ENCODE measurements around the gene RPL21.
"Not testable (repeated sequence)": the region's sequence is repeated elsewhere in the genome, so short reads cannot be mapped to it uniquely, and the experiment has no call there.

Gene RPL21

DNA sequence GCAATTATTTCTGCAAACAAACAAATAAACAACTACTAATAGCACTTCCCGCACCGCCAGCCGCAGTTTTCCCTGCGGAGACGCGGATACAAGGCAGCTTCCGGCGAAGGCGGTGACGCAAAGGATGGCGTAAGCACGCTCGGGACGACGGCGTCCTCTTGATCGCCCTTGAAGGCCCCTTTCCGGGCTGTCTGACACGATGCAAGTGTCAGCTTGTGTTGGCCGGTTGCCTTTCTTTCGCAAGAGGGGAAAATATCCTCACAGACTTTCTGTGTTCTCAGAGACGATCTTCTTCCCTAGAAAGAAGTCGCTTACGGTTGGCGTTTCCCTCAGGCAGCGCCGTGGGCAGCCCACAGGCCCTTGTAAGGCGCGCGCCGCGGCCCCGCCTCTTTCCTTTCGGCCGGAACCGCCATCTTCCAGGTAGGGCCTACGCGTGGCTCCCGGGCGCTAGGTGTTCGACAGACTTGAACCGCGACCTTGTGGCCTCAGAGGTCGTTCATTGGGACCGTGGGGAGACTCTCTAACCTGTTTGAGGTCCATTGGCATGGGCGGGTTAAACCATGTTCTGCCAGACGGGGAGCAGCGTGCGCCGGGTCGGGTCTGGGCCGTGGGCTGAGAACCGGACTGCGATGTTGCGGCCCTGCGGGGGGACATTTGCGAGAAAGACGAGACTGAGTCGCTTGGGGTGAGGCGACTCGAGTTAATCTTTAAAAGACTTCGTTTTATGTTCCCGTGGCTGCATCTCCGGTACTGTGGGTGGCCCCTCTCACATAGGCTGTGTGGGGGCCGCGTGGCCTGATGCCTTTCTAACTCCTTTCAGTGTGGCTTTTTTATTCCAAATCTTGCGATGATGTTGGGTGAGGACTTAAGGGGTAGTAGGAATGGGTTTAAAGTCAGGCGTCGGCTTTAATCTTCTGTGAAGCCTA lies at the start of gene RPL21:
Gene RPL21, plus strand, starts transcription at position 393 of the 926 bp plus-strand sequence. CDS start 2,219 bp downstream, outside the sequence.
- DNase-seq, result peak; percentile 96

DNA sequence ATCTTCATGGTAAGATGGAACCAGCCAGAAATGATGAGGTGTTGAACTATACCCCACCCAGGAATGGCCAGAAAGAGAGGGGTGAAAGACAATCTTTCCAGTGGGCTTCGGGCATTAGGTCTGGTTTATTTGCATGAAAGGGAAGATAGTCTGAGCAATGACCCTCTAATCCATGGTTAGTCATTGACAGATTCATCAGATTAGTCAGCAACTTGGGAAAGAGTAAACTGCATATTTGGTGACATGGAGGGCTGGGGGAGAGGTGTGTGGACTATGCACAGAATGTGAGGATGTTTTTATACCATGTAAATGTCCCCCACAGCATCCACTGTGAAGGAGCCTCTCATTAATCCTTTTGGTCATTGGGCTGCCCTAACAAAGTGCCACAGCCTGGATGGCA lies 49.7 kb upstream of the RPL21 start:
- DNase-seq, result no peak

DNA sequence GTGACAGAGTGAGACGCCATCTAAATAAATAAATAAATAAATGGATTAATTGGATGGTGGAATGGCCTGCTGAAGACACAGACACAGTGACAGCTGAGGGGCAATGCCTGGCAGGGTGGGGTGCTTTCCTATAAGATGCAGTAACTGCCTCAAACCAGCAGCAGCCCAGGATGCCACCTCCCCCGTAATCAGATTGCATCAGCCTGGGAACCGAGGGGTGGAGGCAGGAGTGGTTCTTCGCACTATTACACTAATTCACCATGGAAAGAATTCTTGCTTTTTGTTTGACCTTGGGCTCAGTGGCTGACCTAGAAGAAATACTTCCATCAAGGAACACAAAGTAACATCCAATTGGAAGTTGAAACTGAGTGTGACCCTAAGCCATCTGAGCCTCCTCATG lies 48.2 kb upstream of the RPL21 start:
- no peak for DNase-seq

DNA sequence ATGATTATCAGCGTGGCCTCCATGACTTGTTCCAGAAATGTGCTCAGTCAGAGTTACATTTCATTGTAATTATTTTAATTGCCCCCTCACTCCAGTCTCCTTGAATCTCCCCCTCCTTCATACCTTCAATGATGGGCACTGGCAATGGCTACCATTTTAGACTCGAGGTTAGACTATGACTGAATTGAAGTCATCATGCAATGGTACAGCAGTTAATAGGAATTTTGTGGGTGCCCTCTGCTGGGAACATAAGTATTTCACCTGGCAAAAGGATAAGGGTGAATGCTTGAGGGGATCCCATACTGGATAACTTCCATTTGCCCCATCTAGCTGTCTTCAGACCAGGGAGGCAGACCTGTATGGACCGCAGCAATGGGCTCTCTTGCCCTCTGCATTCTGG lies 47.5 kb upstream of the RPL21 start:
- DNase-seq, result no peak

DNA sequence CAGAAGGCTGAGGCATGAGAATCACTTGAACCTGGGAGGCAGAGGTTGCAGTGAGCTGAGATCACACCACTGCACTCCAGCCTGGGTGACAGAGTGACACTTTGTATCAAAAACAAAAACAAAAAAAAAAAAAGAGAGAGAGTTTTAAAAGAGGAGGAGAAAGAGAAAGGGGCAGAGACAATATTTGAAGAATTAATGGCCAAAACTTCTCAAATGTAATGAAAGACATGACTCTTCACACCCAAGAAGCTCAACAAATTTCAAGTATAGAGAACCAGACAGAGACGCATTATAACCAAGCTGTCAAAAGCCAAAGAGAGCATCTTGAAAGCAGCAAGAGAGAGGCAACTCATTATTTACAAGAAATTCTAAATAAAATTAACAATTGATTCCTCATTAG lies 42.8 kb upstream of the RPL21 start:
- DNase-seq, result no peak

DNA sequence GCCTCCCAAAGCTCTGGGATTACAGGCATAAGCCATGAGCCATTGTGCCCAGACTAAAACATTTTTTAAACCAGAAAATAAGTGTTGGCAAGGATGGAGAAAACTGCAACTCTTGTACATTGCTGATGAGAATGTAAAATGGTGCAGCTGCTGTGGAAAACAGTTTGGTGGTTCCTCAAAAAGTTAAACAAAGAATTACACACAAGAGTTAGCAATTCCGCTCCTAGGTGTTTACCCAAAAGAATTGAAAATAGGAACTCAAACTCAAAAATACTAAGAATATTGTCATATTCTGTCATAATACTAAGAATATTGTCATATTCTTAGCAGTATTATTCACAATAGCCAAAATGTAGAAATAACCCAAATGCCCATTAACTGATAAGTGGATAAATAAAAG lies 40.1 kb upstream of the RPL21 start:
- DNase-seq, result no peak

DNA sequence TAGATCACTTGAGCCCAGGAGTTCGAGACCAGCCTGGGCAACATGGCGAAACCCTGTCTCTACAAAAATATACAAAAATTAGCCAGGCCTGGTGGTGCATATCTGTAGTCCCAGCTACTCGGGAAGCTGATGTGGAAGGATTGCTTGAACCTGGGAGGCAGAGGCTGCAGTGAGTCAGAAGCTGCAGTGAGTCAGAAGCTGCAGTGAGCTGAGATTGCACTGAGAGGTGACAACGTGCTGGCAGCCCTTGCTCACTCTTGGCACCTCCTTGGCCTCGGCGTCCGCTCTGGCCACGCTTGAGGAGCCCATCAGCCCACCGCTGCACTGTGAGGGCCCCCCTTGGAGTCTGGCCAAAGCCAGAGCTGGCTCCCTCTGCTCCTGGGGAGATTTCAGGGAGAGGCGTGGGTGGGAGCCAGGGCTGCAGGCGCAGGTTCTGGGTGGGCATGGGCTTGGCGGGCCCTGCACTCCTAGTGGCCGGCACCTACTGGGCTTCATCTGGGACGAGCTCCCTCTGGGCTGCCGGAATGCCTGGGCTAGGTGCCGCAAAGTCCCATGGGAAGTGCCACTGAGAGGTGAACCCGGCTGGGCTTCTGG lies 39.5 kb upstream of the RPL21 start:
- no peak for DNase-seq

DNA sequence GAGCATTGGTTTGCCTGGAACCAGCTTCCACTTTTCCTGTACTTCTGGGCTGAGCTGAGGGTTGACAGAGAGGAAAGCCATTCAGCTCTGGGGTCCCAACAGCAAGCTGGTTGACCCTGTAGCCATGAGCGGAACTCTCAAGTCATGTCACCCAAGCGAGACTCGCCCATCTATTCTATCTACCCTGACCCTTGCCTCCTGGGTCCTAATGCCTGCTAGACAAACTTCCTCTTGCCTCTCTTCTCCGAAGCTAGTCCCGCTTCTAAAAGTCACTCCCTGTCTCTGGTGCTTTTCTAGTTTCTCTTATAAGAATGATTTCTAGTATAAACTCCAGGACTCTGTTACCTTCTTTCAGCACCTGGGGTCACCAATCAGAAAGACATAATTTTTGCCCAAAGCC lies 38.0 kb upstream of the RPL21 start:
- not testable (repeated sequence) for DNase-seq

DNA sequence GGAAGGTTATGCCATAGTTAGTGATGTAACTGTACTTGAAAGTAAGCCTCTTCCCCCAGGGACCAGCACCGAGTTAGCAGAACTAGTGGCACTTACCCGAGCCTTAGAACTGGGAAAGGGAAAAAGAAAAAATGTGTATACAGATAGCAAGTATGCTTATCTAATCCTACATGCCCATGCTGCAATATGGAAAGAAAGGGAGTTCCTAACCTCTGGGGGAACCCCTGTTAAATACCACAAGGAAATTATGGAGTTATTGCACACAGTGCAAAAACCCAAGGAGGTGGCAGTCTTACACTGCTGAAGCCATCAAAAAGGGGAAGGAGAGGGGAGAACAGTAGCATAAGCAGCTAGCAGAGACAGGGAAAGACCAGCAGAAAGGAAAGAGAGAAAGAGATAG lies 33.6 kb upstream of the RPL21 start:
- not testable (repeated sequence) for DNase-seq

DNA sequence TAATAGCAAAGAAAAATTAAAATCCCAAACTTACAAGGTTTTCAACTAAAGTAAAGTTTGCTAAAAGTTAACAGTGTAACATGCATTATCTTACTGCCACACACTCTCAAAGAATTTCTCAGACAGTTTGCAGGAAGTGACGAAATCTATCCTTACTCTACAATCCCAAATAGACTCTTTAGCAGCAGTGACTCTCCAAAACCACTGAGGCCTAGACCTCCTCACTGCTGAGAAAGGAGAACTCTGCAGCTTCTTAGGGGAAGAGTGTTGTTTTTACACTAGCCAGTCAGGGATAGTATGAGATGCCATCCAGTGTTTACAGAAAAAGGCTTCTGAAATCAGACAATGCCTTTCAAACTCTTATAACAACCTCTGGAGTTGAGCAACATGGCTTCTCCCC lies 32.5 kb upstream of the RPL21 start:
- DNase-seq, result not testable (repeated sequence)

DNA sequence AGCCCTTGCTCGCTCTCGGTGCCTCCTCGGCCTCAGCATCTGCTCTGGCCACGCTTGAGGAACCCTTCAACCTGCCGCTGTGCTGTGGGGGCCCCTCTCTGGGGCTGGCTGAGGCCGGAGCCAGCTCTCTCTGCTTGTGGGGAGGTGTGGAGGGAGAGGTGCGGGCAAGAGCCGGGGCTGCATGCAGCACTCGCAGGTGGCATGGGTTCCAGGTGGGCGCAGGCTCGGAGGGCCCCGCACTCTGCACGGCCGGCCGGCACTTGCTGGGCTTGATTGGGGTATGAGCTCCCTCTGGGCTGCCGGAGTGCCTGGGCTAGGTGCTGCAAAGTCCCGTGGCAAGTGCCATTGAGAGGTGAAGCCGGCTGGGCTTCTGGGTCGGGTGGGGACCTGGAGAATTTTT lies 31.7 kb upstream of the RPL21 start:
- DNase-seq, result no peak

DNA sequence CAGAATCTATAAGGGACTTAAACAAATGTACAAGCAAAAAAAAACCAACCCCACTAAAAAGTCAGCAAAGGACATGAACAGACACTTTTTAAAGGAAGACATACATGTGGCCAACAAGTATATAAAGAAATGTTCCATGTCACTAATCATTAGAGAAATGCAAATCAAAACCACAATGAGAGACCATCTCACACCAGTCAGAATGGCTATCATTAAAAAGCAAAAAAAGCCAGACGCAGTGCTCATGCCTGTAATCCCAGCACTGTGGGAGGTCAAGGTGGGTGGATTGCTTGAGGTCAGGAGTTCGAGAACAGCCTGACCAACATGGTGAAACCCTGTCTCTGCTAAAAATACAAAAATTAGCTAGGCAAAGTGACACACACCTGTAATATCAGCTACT lies 29.3 kb upstream of the RPL21 start:
- DNase-seq, result not testable (repeated sequence)

DNA sequence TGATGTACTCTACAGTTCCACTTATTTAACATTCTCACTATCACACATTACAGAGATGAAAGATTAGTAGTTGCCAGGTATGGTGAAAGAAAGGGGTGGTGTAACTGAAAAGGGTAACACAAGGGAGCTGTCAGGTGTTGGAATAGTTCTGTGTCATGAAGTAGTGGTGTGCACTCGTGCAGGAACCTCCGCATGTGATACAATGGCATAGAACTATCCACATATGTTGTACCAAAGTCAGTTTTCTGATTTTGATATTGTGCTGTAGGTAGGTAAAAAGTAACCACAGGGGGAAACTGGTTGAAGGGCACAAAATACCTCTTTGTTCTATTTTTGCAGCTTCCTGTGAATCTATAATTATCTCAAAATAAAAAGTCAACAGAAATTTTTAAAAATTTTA lies 24.4 kb upstream of the RPL21 start:
- no peak for DNase-seq

DNA sequence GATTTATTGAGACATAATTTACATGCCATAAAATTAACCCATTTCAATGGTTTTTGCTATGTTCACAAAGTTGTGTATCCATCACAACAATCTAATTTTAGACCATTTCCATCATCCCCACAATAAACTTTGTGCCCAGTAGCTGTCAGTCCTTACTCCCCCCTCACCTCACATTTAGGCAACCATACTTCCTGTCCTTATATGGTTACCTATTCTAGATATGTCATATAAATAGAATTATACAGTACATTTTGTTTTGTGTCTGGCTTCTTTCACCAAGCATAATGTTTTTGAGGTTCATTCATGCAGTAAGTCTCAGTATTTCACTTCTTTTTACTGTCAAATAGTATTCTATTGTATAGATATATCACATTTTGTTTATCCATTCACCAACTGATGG lies 23.2 kb upstream of the RPL21 start:
- no peak for DNase-seq

DNA sequence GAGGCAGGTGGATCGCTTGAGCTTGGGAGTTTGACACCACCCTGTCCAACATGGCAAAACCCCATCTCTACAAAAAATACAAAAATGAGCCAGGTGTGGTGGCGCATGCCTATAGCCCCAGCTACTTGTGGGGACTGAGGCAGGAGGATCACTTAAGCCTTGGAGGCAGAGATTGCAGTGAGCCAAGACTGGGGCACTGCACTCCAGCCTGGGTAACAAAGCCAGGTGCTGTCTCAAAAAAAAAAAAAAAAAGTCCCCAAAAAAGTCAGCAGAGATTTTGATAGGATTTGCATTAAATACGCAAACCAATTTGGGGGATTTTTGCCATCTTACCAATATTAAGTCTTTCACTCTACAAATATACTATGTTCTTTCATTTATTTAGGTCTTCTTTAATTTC lies 21.7 kb upstream of the RPL21 start:
- no peak for DNase-seq

DNA sequence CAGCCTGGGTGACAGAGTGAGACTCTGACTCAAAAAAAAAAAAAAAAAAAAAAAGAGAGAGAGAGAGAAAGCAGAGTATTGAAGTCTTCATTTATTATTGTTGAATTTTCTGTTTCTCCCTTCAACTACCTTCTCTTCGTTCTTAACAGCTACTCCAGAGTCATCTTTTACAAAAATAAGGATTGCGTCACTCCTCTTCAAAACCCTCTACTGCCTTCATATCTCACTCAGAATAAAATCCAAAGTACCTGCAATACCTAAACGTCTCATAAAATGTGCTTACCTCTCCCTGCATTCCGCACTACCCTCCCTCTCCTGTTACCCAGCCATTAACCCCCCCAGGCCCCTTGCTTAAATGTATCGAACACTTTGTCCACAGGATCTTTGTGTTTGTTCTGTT lies 17.4 kb upstream of the RPL21 start:
- DNase-seq, result no peak

DNA sequence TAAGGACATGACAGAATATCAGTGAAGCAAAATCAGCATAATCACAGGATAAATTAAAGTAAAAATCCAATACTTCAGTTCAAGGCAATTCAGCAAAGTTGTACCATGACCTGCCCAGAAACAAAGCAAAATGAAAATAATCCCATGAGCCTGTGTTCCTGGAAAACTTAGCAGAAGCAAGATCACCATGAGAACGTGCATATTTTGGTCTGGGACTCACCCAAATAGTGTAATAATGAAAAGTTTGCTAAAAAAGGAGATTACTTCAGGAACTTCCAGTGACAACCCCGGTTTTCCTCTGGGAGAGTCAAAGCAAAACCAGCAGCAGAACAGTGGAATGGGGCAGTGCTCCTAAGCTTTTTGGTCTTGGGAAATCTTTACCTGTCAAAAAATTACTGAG lies 14.9 kb upstream of the RPL21 start:
- DNase-seq, result no peak

DNA sequence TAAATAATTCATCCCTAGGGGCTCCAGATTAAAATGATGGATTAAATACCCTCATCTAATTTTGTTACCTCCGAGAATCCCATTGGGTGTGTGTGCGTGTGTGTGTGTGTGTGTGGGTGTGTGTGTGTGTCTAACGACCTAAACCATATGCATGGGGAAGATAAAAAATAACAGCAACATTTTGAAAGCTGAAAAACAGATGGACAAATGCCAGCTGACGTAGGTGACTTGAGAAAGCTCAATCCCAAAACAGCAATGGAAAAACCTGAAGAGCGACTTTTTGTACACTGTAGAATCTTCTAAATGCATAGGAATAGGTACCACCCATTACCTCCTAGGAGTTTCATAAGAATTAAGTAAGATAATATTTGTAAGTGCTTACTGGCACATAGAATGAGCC lies 8.7 kb upstream of the RPL21 start:
- no peak for DNase-seq

DNA sequence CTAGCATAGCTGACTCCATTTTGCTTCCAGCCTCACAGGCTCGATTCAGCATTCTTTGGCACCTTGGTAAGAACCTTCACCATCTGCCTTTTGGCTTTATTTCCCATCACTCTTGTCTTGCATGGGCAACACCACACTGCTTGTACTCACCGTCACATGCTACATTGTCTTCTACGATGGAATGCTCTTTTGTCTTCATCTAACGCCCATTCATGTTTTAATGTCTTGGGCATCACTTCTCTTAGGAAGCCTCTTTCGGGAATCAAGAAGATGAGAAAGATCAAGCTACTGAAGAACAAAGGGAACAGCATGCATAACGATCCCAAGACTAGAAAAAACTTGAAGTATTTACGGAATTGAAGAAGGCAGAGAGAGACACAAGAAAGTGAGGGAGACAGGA lies 5.7 kb upstream of the RPL21 start:
- no peak for DNase-seq

DNA sequence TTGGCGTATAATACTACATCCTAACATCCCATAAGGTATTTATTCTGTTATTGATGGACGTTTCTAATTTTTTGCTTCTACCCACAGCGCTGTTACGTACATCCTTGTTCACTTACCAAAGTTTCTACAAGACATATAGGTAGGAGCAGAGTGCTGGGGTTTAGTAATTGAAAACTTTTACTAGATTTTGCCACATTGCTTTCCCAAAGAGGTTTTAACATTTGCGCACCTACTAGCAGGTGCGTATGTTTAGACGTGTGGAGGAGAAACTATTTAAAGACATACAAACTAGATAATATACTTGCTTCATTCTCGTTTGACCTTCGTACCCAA lies 559 bp upstream of the RPL21 start:
- DNase-seq, result no peak

DNA sequence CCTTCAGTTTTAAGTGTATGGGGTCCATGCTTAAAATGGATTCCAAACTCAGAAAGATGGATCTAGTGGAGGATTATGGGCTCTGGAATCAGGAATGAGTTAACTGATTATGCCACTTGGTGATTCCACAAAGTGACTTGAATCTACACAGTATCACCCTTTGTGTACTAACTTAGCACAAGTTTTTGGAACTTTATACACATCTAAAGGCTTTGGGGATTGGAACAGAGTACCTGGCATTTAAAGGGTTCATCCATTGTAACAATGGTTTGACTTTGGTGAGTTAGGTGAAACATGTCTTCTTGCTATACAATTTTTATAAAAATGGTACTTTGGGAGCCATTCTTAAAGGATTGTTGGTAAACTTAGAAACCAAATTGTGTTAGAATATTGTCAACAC lies 1.1 kb downstream of the RPL21 start:
- no peak for DNase-seq

DNA sequence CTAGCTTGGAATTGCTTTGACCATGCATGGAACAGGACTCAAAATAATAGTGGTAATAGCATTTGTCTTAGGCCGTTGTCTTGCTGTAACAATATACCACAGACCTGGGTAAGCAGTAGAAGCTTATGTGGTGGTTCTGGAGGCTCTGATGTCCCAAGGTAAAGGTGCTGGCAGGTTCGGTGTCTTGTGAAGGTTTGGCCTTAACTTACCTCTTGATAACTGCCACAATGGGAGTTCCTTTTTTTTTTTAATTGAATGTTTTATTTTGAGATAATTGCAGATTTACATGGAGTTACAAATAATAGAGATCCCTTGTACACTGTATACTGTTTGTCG lies 5.8 kb downstream of the RPL21 start:
- DNase-seq, result no peak

DNA sequence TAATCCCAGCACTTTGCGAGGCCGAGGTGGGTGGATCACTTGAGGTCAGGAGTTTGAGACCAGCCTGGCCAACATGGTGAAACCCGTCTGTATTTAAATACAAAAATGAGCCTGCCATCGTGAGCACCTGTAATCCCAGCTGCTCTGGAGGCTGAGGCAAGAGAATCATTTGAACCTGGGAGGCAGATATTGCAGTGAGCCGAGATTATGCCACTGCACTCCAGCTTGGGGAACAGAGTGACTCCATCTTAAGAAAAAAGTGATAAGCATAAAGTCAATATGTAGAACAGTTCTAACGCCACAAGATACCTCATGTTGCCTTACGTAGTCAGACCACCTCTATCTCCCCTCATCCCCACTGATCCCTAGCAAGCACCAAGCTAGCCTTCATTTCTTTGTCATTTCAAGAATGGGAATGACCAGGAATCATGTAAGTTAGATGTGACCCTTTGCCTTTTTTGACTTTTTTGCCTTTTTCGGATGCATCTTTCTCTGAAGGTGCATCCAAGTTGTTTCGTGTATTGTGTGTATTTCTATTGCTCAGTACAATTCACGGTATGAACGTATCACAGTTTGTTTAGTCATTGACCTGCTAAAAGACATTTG lies 6.4 kb downstream of the RPL21 start:
- no peak for DNase-seq

DNA sequence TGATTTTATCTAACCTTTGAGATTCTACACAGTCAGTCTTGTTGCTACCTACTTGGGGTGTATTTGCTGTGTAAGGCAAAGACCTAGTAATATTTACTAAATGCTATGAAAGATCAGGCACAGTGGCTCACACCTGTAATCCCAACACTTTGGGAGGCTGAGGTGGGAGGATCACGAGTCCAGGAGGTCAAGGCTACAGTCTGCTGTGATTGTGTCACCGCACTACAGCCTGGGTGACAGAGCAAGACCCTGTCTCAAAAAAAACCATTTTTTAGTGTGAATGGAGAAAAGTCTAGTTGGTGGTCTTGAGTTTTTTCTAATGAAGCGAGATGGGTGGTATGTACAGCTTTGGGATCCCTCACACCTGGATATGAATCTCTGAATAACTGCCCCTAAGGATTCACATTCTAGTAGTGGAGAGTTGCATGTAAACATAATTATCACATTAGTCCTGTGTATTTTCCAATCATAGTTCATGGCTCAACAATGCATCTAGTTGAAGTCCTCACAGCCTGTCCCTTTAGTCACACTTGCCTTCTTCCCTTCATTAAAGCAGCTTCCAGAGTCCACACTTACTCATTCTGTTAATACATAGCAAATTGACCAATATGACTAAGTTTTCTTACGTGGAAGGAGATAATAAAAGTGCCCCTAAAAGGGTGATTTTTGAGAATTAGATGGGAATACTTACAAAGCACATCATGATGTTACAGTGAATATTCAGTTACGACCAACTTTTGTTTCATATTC lies 7.5 kb downstream of the RPL21 start:
- no peak for DNase-seq

Data from NCI-H1092 (cell line).